HG03196 (cell line): Measurements from ENCODE around the gene CTNND2.

ENCODE experiments used
- ATAC-seq: cut with Tn5 transposase; IDR thresholded peaks from one replicate; pipeline ENCODE4 v1.9.1; 2021; ENCODE audit not compliant: unreplicated experiment

CTNND2 gene

GRCh38 chr5:11212706-11213105 lies 691.5 kb downstream of the CTNND2 start:
- ATAC-seq = no peak

GRCh38 chr5:11197726-11198125 lies 706.5 kb downstream of the CTNND2 start:
- no peak for ATAC-seq

GRCh38 chr5:11191673-11192072 lies 712.6 kb downstream of the CTNND2 start:
- ATAC-seq = no peak

GRCh38 chr5:11182441-11183080 lies 721.7 kb downstream of the CTNND2 start:
- no peak for ATAC-seq

- no peak for ATAC-seq
Observed at GRCh38 chr5:11181940-11182339, 722.3 kb downstream of the CTNND2 start.

GRCh38 chr5:11180890-11181289 lies 723.4 kb downstream of the CTNND2 start:
- ATAC-seq = no peak

- ATAC-seq = no peak
Observed at GRCh38 chr5:11177999-11178711, 726.1 kb downstream of the CTNND2 start.

GRCh38 chr5:11174591-11174990 lies 729.7 kb downstream of the CTNND2 start:
- no peak for ATAC-seq

GRCh38 chr5:11172484-11172883 lies 731.8 kb downstream of the CTNND2 start:
- ATAC-seq = no peak

GRCh38 chr5:11171236-11171635 lies 733.0 kb downstream of the CTNND2 start:
- ATAC-seq = no peak

- ATAC-seq = no peak
Observed at GRCh38 chr5:11166923-11167322, 737.3 kb downstream of the CTNND2 start.

- ATAC-seq = no peak
Observed at GRCh38 chr5:11164531-11165294, 739.5 kb downstream of the CTNND2 start.

- ATAC-seq = no peak
Observed at GRCh38 chr5:11157132-11157531, 747.1 kb downstream of the CTNND2 start.

GRCh38 chr5:11153670-11154382 lies 750.4 kb downstream of the CTNND2 start:
- ATAC-seq = no peak

- ATAC-seq = no peak
Observed at GRCh38 chr5:11152368-11152767, 751.9 kb downstream of the CTNND2 start.

GRCh38 chr5:11150976-11151375 lies 753.3 kb downstream of the CTNND2 start:
- ATAC-seq = no peak

GRCh38 chr5:11148810-11149539 lies 755.3 kb downstream of the CTNND2 start:
- no peak for ATAC-seq

- ATAC-seq = no peak
Observed at GRCh38 chr5:11146171-11146570, 758.1 kb downstream of the CTNND2 start.

GRCh38 chr5:11143456-11144267 lies 760.6 kb downstream of the CTNND2 start:
- ATAC-seq = peak; percentile 50
